Ovary (tissue), 3 donors: ENCODE data around the gene B4GALNT4.

Source experiments
- EP300 ChIP-seq: sonication (generic); formaldehyde crosslinking; IDR thresholded peaks from one replicate; pipeline ENCODE4 v1.6.1; 2017; ENCODE audit warnings: antibody characterized with exemption
- TF ChIP-seq, protein P1 (sequence below), 3 donors: fragments of 450-650 bp in 2 of 3; fragments of 200-600 bp in 1 of 3; IDR thresholded peaks; one replicate each; pipeline versions ENCODE4 v1.5.1 to v1.8.0; 2016 to 2022; ENCODE audit warnings: antibody characterized with exemption in 3 of 3, mild to moderate bottlenecking in 1 of 3
- donor health status: DM: no; HTN: no; CAD: no.

DNA sequence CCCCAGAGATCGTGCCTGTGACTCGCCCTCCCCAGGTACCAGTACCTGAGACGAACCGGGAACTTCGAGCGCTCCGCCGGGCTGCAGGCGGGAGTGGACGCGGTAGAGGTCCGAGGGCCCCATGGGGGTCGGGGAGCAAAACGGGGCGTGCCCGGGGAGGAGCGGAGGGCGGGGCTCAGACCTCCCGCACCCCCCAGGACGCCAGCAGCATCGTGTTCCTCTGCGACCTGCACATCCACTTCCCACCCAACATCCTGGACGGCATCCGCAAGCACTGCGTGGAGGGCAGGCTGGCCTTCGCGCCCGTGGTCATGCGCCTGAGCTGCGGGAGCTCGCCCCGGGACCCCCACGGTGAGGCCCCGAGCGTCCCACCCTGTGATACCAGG, 10.8 kb downstream of the B4GALNT4 start:
- TF ChIP-seq, protein P1, sequence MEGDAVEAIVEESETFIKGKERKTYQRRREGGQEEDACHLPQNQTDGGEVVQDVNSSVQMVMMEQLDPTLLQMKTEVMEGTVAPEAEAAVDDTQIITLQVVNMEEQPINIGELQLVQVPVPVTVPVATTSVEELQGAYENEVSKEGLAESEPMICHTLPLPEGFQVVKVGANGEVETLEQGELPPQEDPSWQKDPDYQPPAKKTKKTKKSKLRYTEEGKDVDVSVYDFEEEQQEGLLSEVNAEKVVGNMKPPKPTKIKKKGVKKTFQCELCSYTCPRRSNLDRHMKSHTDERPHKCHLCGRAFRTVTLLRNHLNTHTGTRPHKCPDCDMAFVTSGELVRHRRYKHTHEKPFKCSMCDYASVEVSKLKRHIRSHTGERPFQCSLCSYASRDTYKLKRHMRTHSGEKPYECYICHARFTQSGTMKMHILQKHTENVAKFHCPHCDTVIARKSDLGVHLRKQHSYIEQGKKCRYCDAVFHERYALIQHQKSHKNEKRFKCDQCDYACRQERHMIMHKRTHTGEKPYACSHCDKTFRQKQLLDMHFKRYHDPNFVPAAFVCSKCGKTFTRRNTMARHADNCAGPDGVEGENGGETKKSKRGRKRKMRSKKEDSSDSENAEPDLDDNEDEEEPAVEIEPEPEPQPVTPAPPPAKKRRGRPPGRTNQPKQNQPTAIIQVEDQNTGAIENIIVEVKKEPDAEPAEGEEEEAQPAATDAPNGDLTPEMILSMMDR (IDR thresholded peaks at IDR 0.05): no peak
- no peak for TF ChIP-seq EP300
